ENCODE results near the gene WDR33.

DNA sequence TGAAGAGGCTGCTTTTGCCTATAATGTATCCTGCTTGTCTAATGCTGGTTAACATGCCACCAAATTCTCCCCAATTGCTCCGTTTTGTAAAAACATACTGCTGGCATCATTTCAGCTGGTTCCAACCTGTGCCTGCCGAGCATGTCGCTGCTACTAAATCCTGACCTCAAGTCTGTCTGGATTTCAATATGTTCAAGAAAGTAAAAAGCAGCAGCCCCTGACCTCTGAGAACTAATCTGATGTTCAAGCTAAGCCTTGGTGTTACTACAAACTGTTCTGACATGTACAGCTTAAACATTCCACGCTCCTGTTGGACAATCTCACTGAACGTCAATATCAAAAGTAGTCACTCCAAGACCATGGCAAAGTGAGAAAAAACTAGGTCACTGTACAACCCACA lies 63.4 kb downstream of the WDR33 start:
- TF ChIP-seq ESRRA (IDR thresholded peaks at IDR 0.05; ENCODE audit: low read length) (no peak), CTCF (IDR thresholded peaks at IDR 0.05 in 2 of 3, conservative IDR thresholded peaks at IDR 0.05 in 1 of 3; ENCODE audit: control insufficient read depth in 2 of 3, extremely low read depth in 1 of 3, insufficient read depth in 1 of 3, low read depth in 3 of 3, low read length in 3 of 3) (no peak), BHLHE40 (IDR thresholded peaks at IDR 0.05; ENCODE audit: borderline replicate concordance in 1 of 2, low read depth in 2 of 2, low read length in 1 of 2) (no peak), RAD51 (IDR thresholded peaks at IDR 0.05) (no peak), DPF2 (IDR thresholded peaks at IDR 0.05) (no peak)
